ENCODE results near the gene STIP1.

GRCh38 chr11:64186492-64187165 is 658 bp downstream of the STIP1 start:
- TF ChIP-seq CTCF (conservative IDR thresholded peaks at IDR 0.05 in 1 of 2, IDR thresholded peaks at IDR 0.05 in 1 of 2; ENCODE audit: low read depth in 1 of 2, low read length in 2 of 2) (no peak), EZH2 (IDR thresholded peaks at IDR 0.05; ENCODE audit: low read length, missing control alignments) (no peak)
